ENCODE measurements around the gene ZBTB2.

- TF ChIP-seq POLR2A (IDR thresholded peaks at IDR 0.05; ENCODE audit: low read depth, low read length) (no peak), CTCF (IDR thresholded peaks at IDR 0.05; ENCODE audit: extremely low read depth in 1 of 2, insufficient read depth in 1 of 2, low read depth in 1 of 2, low read length in 2 of 2) (no peak), EZH2 (IDR thresholded peaks at IDR 0.05; ENCODE audit: borderline replicate concordance, low read depth, low read length, severe bottlenecking) (no peak), POLR2AphosphoS5 (IDR thresholded peaks at IDR 0.05; ENCODE audit: insufficient read depth, low read depth, low read length) (no peak), MAX (IDR thresholded peaks at IDR 0.05; ENCODE audit: insufficient read depth, insufficient read length) (no peak), GATA2 (IDR thresholded peaks at IDR 0.05; ENCODE audit: insufficient read depth, insufficient read length, low read depth, low read length) (no peak), FOS (IDR thresholded peaks at IDR 0.05; ENCODE audit: borderline replicate concordance, insufficient read depth, low read length) (no peak)
Observed at GRCh38 chr6:151408858-151409257, 17.5 kb upstream of the ZBTB2 start.
